GM12892 (cell line): ENCODE measurements around the gene PKP2.

Experiments used
- POLR2A ChIP-seq: IDR thresholded peaks from 2 replicates; pipeline ENCODE4 v1.6.1; 2011; ENCODE audit warnings: low read depth, low read length, control low read depth
- POLR2AphosphoS5 ChIP-seq: IDR thresholded peaks from 2 replicates; pipeline ENCODE4 v1.6.1; 2011; ENCODE audit warnings: low read depth, low read length, control low read depth
- TAF1 ChIP-seq: IDR thresholded peaks from 2 replicates; pipeline ENCODE4 v1.6.1; 2011; ENCODE audit warnings: low read depth, mild to moderate bottlenecking, control low read depth, low read length, borderline replicate concordance

DNA sequence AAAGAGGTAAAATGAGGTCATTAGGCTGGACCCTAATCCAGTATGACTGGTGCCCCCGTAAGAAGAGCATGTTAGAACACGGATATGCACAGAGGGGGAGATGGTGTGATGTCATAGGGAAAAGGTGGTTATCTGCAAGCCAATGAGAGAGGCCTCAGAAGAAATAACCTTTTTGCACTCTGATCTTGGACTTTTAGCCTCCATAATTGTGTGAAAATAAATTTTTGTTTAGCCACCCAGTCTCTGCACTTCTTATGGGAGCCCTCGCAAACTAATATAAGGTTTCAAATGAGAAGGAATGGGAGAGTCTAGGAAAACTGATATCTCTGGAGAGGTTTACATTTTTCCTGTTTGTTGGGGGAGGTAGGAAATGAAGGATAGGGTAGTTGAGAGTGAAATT is 43.2 kb upstream of the PKP2 start:
- TF ChIP-seq POLR2AphosphoS5 (no peak), POLR2A (no peak), TAF1 (no peak)
